K562 (cell line): ENCODE measurements around the gene PCDHGB2. TPM values are rescaled to one million over a fixed set of nuclear protein-coding genes. Genes with fewer than 3 reads are reported as not detected.

ENCODE experiments used
- ARID2 ChIP-seq: fragments of 450-650 bp; IDR thresholded peaks from 2 replicates; pipeline ENCODE4 v1.6.1; 2017; ENCODE audit warnings: antibody characterized with exemption, mild to moderate bottlenecking
- ERF ChIP-seq: fragments of 450-650 bp; formaldehyde crosslinking; IDR thresholded peaks from 2 replicates; pipeline ENCODE4 v1.4.0; 2020; ENCODE audit warnings: mild to moderate bottlenecking, mixed read lengths
- FOXK1 ChIP-seq: sonication (generic); formaldehyde crosslinking; IDR thresholded peaks from 2 replicates; pipeline ENCODE4 v1.8.0; 2022; ENCODE audit warnings: missing genetic modification reagents, mild to moderate bottlenecking, borderline replicate concordance
- HCFC1 ChIP-seq: IDR thresholded peaks from 2 replicates; pipeline ENCODE4 v1.6.1; 2012; ENCODE audit warnings: low read depth, low read length, improper control_type of control experiment
- ILF3 ChIP-seq: fragments of 450-650 bp; IDR thresholded peaks from 2 replicates; pipeline ENCODE4 v1.6.1; 2018; ENCODE audit warnings: antibody characterized with exemption, mild to moderate bottlenecking, moderate library complexity, borderline replicate concordance
- RBBP5 ChIP-seq: fragments of 200-600 bp; sonication (generic); IDR thresholded peaks from 2 replicates; pipeline ENCODE4 v1.6.1; 2012; ENCODE audit warnings: borderline replicate concordance, mild to moderate bottlenecking, low read length, control low read depth, inconsistent platforms; ENCODE audit not compliant: insufficient read depth, poor library complexity, severe bottlenecking
- SPI1 ChIP-seq: IDR thresholded peaks from 2 replicates; pipeline ENCODE4 v1.6.1; 2011; ENCODE audit warnings: low read depth, low read length, control low read depth, borderline replicate concordance
- TBP ChIP-seq: optimal IDR thresholded peaks from 2 replicates; pipeline ENCODE3; 2011; ENCODE audit warnings: low read depth, low read length, improper control_type of control experiment
- ZNF561 ChIP-seq: fragments of 450-650 bp; formaldehyde crosslinking; conservative IDR thresholded peaks from 2 replicates; pipeline ENCODE4 v1.4.0; 2020; ENCODE audit warnings: mild to moderate bottlenecking, moderate library complexity
- ZNF644 ChIP-seq: fragments of 200-800 bp; sonication (Bioruptor generic); IDR thresholded peaks from 2 replicates; pipeline ENCODE4 v1.6.1; 2016; ENCODE audit warnings: low read depth, missing genetic modification characterization, missing compliant biosample characterization
- ZNF79 ChIP-seq: fragments of 250-450 bp; sonication (Bioruptor Pico); IDR thresholded peaks from 2 replicates; pipeline ENCODE4 v1.4.0; 2020; ENCODE audit warnings: low read depth, mild to moderate bottlenecking, moderate library complexity
- polyA plus RNA-seq, 8 experiments: library from polyadenylated mRNA; depleted of rRNA in 4 of 8; stranded (reverse) in 5 of 8; unstranded in 3 of 8; fragments of >200 nt; fragmentation: Nextera tagmentation in 2 of 8; fragmentation: Illumina TruSeq in 1 of 8; extraction: Ambion mirVana in 2 of 8; extraction: Trizol in 1 of 8; gene quantifications; 2 replicates each; pipeline versions ENCODE4 v1.2.1 to v1.2.3, GENCODE V29; 2011 to 2014; ENCODE audit warnings: inconsistent platforms in 1 of 8, missing spikeins in 1 of 8
- total RNA-seq, 7 experiments: library from RNA; depleted of rRNA in 6 of 7; stranded (reverse); fragments of >200 nt in 6 of 7; fragmentation: Illumina TruSeq in 2 of 7; extraction: Trizol in 2 of 7; gene quantifications; 2 replicates each; pipeline versions ENCODE4 v1.2.1 to v1.2.3, GENCODE V29; 2011 to 2021; ENCODE audit warnings: low replicate concordance in 1 of 7
- TF ChIP-seq, protein P1 (sequence below): fragments of 450-650 bp; IDR thresholded peaks from 2 replicates; pipeline ENCODE4 v1.6.1; 2017; ENCODE audit warnings: antibody characterized with exemption, mild to moderate bottlenecking
- TF ChIP-seq, protein P2 (sequence below): sonication (generic); formaldehyde crosslinking; IDR thresholded peaks from 2 replicates; pipeline ENCODE4 v1.8.0; 2022; ENCODE audit warnings: mild to moderate bottlenecking, missing genetic modification reagents
- TF ChIP-seq, protein P3 (sequence below), 2 experiments: IDR thresholded peaks; 2 replicates each; pipeline ENCODE4 v1.6.1; 2011; ENCODE audit warnings: borderline replicate concordance in 1 of 2, control low read depth in 1 of 2, low read depth in 1 of 2, low read length in 1 of 2, mild to moderate bottlenecking in 1 of 2, mixed read lengths in 1 of 2, moderate library complexity in 1 of 2; ENCODE audit not compliant: insufficient read depth in 1 of 2, insufficient read length in 1 of 2, poor library complexity in 1 of 2, severe bottlenecking in 1 of 2; ENCODE audit errors: extremely low read depth in 1 of 2

The PCDHGB2 gene
- total and polyA plus RNA-seq, 9 of the 15 experiments (the other 6 are each of a cell fraction or from before 2014, with no cell fraction given), result 0.06 to 0.54 (median 0.29) TPM; not detected in 1

DNA sequence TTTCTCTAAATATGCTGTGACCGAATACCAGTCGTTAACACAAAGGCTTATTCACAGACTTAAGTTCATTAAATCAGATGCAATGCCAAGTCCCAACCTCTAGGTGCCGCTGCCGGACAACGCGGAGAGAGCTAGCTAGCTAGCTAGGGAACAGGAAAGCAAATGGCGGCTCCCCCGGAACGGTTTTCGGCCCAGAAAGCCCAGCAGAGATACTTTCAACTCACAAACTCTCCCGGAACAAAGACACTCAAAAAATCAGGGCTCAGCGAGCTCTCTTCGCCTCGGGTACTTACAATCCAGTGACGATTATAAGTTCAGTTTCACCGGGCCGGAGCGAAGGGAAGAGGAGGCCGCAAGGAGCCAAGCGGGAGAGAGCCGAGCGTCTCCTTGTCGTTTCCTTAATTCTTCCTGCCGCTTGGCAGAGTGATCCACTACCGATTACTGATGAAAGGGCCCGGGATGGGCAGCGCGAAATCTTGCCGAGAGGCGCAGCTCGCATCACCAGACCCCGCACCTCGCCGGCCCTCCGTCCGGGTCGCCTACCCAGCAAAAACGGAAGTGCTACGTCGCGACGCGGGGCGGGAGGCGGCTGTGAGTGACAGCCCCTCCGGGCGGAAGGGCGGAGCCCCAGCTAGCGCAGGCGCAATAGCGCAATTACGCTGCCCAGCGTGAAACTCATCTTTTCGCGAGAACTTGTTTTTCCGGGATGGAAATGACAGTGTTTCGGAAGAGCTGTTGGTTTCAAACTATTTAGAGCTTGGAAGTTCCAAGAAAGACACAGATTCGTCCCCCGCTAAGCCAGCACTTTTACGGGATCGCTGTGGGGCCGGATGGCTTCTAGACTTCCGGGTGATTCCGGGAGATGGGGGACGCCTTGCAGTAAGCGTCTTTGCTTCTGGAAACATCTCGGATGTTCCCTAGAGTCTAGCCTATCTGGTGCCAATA is 39.3 kb upstream of the PCDHGB2 start, which contains the start of gene TAF7 (continued):
- TF ChIP-seq, protein P1, sequence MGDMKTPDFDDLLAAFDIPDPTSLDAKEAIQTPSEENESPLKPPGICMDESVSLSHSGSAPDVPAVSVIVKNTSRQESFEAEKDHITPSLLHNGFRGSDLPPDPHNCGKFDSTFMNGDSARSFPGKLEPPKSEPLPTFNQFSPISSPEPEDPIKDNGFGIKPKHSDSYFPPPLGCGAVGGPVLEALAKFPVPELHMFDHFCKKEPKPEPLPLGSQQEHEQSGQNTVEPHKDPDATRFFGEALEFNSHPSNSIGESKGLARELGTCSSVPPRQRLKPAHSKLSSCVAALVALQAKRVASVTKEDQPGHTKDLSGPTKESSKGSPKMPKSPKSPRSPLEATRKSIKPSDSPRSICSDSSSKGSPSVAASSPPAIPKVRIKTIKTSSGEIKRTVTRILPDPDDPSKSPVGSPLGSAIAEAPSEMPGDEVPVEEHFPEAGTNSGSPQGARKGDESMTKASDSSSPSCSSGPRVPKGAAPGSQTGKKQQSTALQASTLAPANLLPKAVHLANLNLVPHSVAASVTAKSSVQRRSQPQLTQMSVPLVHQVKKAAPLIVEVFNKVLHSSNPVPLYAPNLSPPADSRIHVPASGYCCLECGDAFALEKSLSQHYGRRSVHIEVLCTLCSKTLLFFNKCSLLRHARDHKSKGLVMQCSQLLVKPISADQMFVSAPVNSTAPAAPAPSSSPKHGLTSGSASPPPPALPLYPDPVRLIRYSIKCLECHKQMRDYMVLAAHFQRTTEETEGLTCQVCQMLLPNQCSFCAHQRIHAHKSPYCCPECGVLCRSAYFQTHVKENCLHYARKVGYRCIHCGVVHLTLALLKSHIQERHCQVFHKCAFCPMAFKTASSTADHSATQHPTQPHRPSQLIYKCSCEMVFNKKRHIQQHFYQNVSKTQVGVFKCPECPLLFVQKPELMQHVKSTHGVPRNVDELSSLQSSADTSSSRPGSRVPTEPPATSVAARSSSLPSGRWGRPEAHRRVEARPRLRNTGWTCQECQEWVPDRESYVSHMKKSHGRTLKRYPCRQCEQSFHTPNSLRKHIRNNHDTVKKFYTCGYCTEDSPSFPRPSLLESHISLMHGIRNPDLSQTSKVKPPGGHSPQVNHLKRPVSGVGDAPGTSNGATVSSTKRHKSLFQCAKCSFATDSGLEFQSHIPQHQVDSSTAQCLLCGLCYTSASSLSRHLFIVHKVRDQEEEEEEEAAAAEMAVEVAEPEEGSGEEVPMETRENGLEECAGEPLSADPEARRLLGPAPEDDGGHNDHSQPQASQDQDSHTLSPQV, result 0 out of 2 replicates have a peak, but pooled peaks have one; percentile 25
- TF ChIP-seq SPI1 (peak; percentile 99), ZNF79 (CRISPR knock-in tag) (peak; percentile 56; the same call in 1 of the 2 replicates), RBBP5 (peak; percentile 58), ILF3 (peak; percentile 95), ZNF561 (CRISPR knock-in tag) (no peak), ZNF644 (tag) (peak; percentile 69; the same call in 1 of the 2 replicates), TBP (peak; percentile 88), ARID2 (peak; percentile 84), HCFC1 (peak; percentile 46; the same call in 1 of the 2 replicates), FOXK1 (CRISPR knock-in tag) (no peak), ERF (CRISPR knock-in tag) (0 out of 2 replicates have a peak, but pooled peaks have one; percentile 25)
- TF ChIP-seq, protein P2, sequence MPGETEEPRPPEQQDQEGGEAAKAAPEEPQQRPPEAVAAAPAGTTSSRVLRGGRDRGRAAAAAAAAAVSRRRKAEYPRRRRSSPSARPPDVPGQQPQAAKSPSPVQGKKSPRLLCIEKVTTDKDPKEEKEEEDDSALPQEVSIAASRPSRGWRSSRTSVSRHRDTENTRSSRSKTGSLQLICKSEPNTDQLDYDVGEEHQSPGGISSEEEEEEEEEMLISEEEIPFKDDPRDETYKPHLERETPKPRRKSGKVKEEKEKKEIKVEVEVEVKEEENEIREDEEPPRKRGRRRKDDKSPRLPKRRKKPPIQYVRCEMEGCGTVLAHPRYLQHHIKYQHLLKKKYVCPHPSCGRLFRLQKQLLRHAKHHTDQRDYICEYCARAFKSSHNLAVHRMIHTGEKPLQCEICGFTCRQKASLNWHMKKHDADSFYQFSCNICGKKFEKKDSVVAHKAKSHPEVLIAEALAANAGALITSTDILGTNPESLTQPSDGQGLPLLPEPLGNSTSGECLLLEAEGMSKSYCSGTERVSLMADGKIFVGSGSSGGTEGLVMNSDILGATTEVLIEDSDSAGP, result no peak
- TF ChIP-seq, protein P3, sequence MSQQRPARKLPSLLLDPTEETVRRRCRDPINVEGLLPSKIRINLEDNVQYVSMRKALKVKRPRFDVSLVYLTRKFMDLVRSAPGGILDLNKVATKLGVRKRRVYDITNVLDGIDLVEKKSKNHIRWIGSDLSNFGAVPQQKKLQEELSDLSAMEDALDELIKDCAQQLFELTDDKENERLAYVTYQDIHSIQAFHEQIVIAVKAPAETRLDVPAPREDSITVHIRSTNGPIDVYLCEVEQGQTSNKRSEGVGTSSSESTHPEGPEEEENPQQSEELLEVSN (IDR thresholded peaks at IDR 0.05; ENCODE audit: borderline replicate concordance in 1 of 2, extremely low read depth in 1 of 2, insufficient read depth in 1 of 2, insufficient read length in 1 of 2, low read depth in 1 of 2, low read length in 1 of 2, poor library complexity in 1 of 2, severe bottlenecking in 1 of 2), result peak; percentile 61 to 80
